HepG2 (cell line): ENCODE results near the gene FAM3A. TPM values are rescaled to one million over a fixed set of nuclear protein-coding genes. Genes with fewer than 3 reads are reported as not detected.

Experiments used
- ELF1 ChIP-seq: sonication (generic); formaldehyde crosslinking; IDR thresholded peaks from 2 replicates; pipeline ENCODE4 v1.4.0; 2020; ENCODE audit warnings: missing genetic modification reagents
- FOSL2 ChIP-seq: sonication (generic); formaldehyde crosslinking; IDR thresholded peaks from 2 replicates; pipeline ENCODE4 v1.4.0; 2020; ENCODE audit warnings: missing genetic modification reagents
- FOXP4 ChIP-seq: sonication (generic); formaldehyde crosslinking; IDR thresholded peaks from 2 replicates; pipeline ENCODE4 v1.4.0; 2020; ENCODE audit warnings: missing genetic modification reagents
- HNRNPLL ChIP-seq: fragments of 200-400 bp; formaldehyde crosslinking; IDR thresholded peaks from 2 replicates; pipeline ENCODE4 v1.6.1; 2017; ENCODE audit warnings: mild to moderate bottlenecking, low read depth, low read length; ENCODE audit not compliant: poor library complexity, severe bottlenecking
- MAX ChIP-seq: IDR thresholded peaks from 2 replicates; pipeline ENCODE4 v1.6.1; 2012; ENCODE audit warnings: inconsistent platforms
- MYPOP ChIP-seq: sonication (generic); formaldehyde crosslinking; IDR thresholded peaks from 2 replicates; pipeline ENCODE4 v1.8.1; 2023; ENCODE audit warnings: mild to moderate bottlenecking, moderate library complexity, missing genetic modification reagents
- NR2F6 ChIP-seq, 2 experiments: IDR thresholded peaks; 2 replicates each; pipeline ENCODE4 v1.6.1; 2016; ENCODE audit warnings: antibody characterized with exemption in 1 of 2, mild to moderate bottlenecking in 1 of 2
- POLR2A ChIP-seq, 2 experiments: IDR thresholded peaks; 2 replicates each; pipeline ENCODE4 v1.6.1; 2011; ENCODE audit warnings: low read depth in 2 of 2, low read length in 2 of 2, mild to moderate bottlenecking in 1 of 2, moderate library complexity in 1 of 2; ENCODE audit not compliant: insufficient read depth in 1 of 2
- POLR2AphosphoS5 ChIP-seq: IDR thresholded peaks from 2 replicates; pipeline ENCODE4 v1.6.1; 2012; ENCODE audit warnings: low read depth, low read length
- RBFOX2 ChIP-seq: fragments of 200-400 bp; formaldehyde crosslinking; IDR thresholded peaks from 2 replicates; pipeline ENCODE4 v1.6.1; 2017; ENCODE audit warnings: low read depth, mild to moderate bottlenecking, low read length
- SAP130 ChIP-seq: IDR thresholded peaks from 2 replicates; pipeline ENCODE4 v1.6.1; 2016; ENCODE audit warnings: low read depth
- SRF ChIP-seq: IDR thresholded peaks from 2 replicates; pipeline ENCODE4 v1.6.1; 2011; ENCODE audit warnings: mild to moderate bottlenecking, low read depth, low read length, moderate library complexity
- SRSF4 ChIP-seq: fragments of 200-400 bp; formaldehyde crosslinking; IDR thresholded peaks from one replicate; pipeline ENCODE4 v1.6.1; 2018; ENCODE audit warnings: mild to moderate bottlenecking, low read depth, low read length, moderate library complexity; ENCODE audit not compliant: poor library complexity, severe bottlenecking
- TAF1 ChIP-seq: sonication (generic); formaldehyde crosslinking; IDR thresholded peaks from 2 replicates; pipeline ENCODE4 v1.4.0; 2020; ENCODE audit warnings: missing genetic modification reagents
- TBP ChIP-seq: sonication (generic); formaldehyde crosslinking; IDR thresholded peaks from 2 replicates; pipeline ENCODE4 v1.5.0; 2020; ENCODE audit warnings: missing genetic modification reagents
- YEATS4 ChIP-seq: sonication (generic); formaldehyde crosslinking; IDR thresholded peaks from 2 replicates; pipeline ENCODE4 v1.4.0; 2020; ENCODE audit warnings: missing genetic modification reagents, borderline replicate concordance
- ZFX ChIP-seq: sonication (generic); formaldehyde crosslinking; IDR thresholded peaks from 2 replicates; pipeline ENCODE4 v1.4.0; 2020; ENCODE audit warnings: mild to moderate bottlenecking, low read depth, missing genetic modification reagents, moderate library complexity
- ZNF292 ChIP-seq: sonication (generic); formaldehyde crosslinking; IDR thresholded peaks from 2 replicates; pipeline ENCODE4 v1.8.1; 2022; ENCODE audit warnings: mild to moderate bottlenecking, low read depth, missing genetic modification reagents, borderline replicate concordance
- polyA plus RNA-seq, 8 experiments: library from polyadenylated mRNA; depleted of rRNA in 3 of 8; stranded (reverse) in 7 of 8; unstranded in 1 of 8; fragments of >200 nt; fragmentation: Illumina TruSeq in 4 of 8; extraction: Trizol in 4 of 8; gene quantifications; 2 replicates each; pipeline versions ENCODE4 v1.2.1 to v1.2.3, GENCODE V29; 2011 to 2016; ENCODE audit warnings: low read depth in 4 of 8, missing spikeins in 1 of 8, mixed read lengths in 1 of 8; ENCODE audit not compliant: insufficient read depth in 1 of 8
- total RNA-seq, 5 experiments: library from RNA; depleted of rRNA; stranded (reverse); fragments of >200 nt; fragmentation: Illumina TruSeq; extraction: Trizol; gene quantifications; 2 replicates each; pipeline ENCODE4 v1.2.3, GENCODE V29; 2016; ENCODE audit warnings: low read depth in 1 of 5
- TF ChIP-seq, protein P1 (sequence below): sonication (generic); formaldehyde crosslinking; IDR thresholded peaks from 2 replicates; pipeline ENCODE4 v1.8.1; 2022; ENCODE audit warnings: low read depth, mild to moderate bottlenecking, missing genetic modification reagents
- TF ChIP-seq, protein P2 (sequence below): sonication (generic); formaldehyde crosslinking; IDR thresholded peaks from 2 replicates; pipeline ENCODE4 v1.9.0; 2021; ENCODE audit warnings: missing genetic modification reagents, borderline replicate concordance

Gene FAM3A
- total and polyA plus RNA-seq, 2 of the 13 experiments (the other 11 are each of a cell fraction or from before 2014, with no cell fraction given): 11.2 to 22.7 TPM

- TF ChIP-seq, protein P1, sequence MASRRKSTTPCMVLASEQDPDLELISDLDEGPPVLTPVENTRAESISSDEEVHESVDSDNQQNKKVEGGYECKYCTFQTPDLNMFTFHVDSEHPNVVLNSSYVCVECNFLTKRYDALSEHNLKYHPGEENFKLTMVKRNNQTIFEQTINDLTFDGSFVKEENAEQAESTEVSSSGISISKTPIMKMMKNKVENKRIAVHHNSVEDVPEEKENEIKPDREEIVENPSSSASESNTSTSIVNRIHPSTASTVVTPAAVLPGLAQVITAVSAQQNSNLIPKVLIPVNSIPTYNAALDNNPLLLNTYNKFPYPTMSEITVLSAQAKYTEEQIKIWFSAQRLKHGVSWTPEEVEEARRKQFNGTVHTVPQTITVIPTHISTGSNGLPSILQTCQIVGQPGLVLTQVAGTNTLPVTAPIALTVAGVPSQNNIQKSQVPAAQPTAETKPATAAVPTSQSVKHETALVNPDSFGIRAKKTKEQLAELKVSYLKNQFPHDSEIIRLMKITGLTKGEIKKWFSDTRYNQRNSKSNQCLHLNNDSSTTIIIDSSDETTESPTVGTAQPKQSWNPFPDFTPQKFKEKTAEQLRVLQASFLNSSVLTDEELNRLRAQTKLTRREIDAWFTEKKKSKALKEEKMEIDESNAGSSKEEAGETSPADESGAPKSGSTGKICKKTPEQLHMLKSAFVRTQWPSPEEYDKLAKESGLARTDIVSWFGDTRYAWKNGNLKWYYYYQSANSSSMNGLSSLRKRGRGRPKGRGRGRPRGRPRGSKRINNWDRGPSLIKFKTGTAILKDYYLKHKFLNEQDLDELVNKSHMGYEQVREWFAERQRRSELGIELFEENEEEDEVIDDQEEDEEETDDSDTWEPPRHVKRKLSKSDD (CRISPR knock-in tag): peak; percentile 47; the same call in 1 of the 2 replicates
- TF ChIP-seq POLR2A (IDR thresholded peaks at IDR 0.05; ENCODE audit: insufficient read depth in 1 of 2, low read depth in 2 of 2, low read length in 2 of 2) (peak; percentile 53 to 67; a peak in 3 of 4 replicates), YEATS4 (CRISPR knock-in tag) (peak; percentile 40; the same call in 1 of the 2 replicates), MAX (peak; percentile 32; the same call in 1 of the 2 replicates), FOXP4 (CRISPR knock-in tag) (no peak), NR2F6 (IDR thresholded peaks at IDR 0.05) (0 out of 2 replicates have a peak, but pooled peaks have one; percentile 18), NR2F6 (CRISPR knock-in tag; IDR thresholded peaks at IDR 0.05) (peak; percentile 33; the same call in 1 of the 2 replicates), RBFOX2 (peak; percentile 59; the same call in 1 of the 2 replicates), ELF1 (CRISPR knock-in tag) (peak; percentile 67; the same call in 1 of the 2 replicates), POLR2AphosphoS5 (peak; percentile 82), HNRNPLL (peak; percentile 65), TAF1 (CRISPR knock-in tag) (peak; percentile 48; the same call in 1 of the 2 replicates), MYPOP (0 out of 2 replicates have a peak, but pooled peaks have one; percentile 20), ZNF292 (CRISPR knock-in tag) (no peak), SAP130 (peak; percentile 41), SRF (peak; percentile 9; the same call in 1 of the 2 replicates), ZFX (CRISPR knock-in tag) (peak; percentile 92), FOSL2 (CRISPR knock-in tag) (0 out of 2 replicates have a peak, but pooled peaks have one; percentile 6), TBP (no peak), SRSF4 (no peak)
- TF ChIP-seq, protein P2, sequence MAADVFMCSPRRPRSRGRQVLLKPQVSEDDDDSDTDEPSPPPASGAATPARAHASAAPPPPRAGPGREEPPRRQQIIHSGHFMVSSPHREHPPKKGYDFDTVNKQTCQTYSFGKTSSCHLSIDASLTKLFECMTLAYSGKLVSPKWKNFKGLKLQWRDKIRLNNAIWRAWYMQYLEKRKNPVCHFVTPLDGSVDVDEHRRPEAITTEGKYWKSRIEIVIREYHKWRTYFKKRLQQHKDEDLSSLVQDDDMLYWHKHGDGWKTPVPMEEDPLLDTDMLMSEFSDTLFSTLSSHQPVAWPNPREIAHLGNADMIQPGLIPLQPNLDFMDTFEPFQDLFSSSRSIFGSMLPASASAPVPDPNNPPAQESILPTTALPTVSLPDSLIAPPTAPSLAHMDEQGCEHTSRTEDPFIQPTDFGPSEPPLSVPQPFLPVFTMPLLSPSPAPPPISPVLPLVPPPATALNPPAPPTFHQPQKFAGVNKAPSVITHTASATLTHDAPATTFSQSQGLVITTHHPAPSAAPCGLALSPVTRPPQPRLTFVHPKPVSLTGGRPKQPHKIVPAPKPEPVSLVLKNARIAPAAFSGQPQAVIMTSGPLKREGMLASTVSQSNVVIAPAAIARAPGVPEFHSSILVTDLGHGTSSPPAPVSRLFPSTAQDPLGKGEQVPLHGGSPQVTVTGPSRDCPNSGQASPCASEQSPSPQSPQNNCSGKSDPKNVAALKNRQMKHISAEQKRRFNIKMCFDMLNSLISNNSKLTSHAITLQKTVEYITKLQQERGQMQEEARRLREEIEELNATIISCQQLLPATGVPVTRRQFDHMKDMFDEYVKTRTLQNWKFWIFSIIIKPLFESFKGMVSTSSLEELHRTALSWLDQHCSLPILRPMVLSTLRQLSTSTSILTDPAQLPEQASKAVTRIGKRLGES (CRISPR knock-in tag): no peak
Observed at GRCh38 chrX:154515966-154516655, at the start of gene FAM3A (continued).
